ENCODE data around the gene ATF7.
"Not testable (repeated sequence)": the region's sequence is repeated elsewhere in the genome, so short reads cannot be mapped to it uniquely, and the experiment has no call there.

ATF7 gene

DNA sequence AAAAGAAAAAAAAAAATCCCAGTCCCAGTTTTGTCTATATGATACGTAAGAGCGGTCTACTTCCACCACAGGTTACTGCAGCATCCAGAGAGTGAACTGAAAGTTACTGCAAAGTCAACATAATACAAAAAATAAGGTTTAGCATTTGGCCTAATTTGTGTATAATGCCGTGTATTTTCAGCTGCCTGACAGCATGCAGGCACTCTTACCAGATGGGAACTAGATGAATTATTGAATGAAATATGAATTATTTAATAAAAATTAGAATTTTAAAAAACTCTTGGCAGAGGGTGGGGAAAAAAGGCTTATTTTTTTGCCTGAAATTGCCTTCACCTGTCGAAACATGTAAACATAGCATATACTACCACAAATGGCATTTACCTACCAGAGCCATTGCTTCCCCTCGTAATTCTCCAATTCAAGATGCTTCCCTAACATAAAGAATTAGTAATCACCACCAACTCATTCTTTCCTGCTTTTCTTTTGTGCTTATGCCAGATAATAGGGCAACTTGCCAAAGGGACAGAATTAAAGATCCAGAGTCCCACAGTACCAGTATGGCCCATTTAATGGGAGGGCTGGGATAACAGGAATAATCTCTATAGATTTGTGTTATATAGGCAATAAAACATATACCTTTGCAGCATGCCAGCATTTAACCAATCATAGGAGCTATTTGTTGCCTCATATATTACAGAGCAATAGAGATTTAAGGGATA lies 31.1 kb downstream of the ATF7 start:
- DNase-seq (ENCODE audit: low read depth), result no peak

- no peak for DNase-seq (ENCODE audit: low read depth)
Measured at GRCh38 chr12:53593707-53594106, 32.5 kb downstream of the ATF7 start.

DNA sequence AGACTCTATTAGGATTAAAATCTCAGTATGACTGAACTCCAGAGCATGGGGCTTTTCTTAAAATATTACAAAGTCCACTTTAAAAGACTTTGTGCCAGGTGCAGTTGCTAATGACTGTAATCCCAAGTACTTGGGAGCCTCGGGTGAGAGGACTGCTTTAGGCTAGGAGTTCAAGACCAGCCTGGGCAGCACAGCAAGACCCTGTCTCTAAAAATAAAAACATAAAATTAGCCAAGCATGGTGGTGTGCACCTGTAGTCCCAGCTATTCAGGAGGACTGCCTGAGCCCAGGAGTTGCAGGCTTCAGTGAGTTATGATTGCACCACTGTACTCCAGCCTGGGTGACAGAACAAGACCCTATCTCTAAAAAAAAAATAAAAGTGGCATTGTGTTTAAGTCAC lies 33.2 kb downstream of the ATF7 start:
- DNase-seq (ENCODE audit: low read depth), result no peak

GRCh38 chr12:53592426-53592825 lies 33.8 kb downstream of the ATF7 start:
- no peak for DNase-seq (ENCODE audit: low read depth)

DNA sequence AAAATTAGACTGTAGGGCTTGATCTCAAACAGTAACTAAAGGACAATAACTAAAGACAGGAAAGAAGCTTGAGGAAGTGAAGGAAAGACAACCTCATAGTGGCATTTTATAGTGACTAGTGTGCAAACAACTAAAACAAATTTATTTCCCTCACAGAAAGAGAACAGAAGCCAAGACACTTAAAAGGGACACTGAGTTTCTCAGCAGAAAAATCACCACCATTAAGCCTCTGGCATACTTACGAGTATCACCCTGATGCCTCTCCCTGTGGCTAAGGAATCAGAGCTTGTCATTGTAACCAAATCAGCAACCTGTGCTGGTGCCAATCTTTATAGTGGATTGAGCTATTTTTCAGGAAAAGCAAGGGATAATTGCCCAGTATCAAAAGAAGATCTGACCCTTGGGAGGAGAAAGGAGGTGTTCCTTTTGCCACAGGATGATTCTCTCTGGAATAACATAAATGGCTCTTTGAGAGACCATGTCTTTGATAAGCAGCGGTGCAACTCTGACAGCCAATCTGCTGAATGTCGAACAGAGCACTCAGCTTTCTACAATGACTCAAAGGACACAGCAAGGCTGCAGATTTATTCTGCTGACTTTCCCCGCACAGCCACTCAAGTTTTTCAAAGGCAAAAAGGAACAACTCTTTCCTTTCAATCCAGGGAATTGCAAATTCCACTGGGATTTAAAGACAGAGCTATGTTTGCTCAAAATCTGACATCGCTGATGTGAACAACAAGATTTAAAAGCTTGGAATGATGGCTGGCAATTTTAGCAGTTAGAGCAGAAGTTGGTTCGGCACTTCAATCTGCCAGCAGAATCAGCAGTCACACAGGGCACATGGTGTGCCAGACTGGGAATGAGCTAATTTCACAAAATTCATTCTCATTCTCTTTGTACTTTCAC lies 34.6 kb downstream of the ATF7 start:
- no peak for DNase-seq (ENCODE audit: low read depth)

- no peak for DNase-seq (ENCODE audit: low read depth)
Measured at GRCh38 chr12:53590652-53591051, 35.5 kb downstream of the ATF7 start.

- no peak for DNase-seq (ENCODE audit: low read depth)
Measured at GRCh38 chr12:53589915-53590314, 36.3 kb downstream of the ATF7 start.

DNA sequence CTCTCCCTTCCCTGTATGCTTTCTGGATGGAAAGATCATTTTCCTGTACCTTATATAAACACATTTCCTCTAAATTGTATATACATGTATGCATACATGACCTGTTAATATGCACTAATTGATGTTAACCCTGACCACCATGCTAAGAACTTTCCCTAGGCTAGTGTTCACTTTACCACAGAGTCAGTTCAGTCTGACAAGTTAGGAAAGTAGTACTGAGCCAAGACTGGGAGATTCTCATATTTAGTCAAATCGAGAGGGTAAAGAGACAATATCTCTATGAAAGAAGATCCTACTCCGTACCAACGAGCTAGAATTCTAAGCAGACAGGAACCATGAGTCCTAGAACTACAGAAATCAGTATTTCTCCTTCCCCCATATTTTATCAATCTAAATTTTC lies 36.8 kb downstream of the ATF7 start:
- DNase-seq (ENCODE audit: low read depth), result no peak

DNA sequence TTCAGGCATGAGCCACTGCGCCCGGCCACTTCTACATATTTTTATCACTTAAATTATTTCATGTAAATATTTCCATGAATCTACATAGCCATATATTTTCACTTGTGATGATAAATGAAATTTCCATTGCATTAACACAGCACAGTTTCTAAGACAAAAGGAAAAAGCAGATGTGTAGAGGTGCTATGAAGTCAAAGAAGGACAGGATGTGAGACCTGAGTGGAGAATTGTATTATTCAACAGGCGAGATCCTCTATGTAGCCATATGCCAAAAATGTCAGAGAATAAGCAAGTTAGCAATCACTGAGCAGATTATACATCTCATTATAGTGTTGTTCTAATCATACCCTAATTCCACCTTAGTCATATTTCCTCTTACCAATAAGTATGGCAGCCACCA lies 38.1 kb downstream of the ATF7 start:
- DNase-seq (ENCODE audit: low read depth), result no peak

GRCh38 chr12:53586745-53587144 lies 39.4 kb downstream of the ATF7 start:
- no peak for DNase-seq (ENCODE audit: low read depth)

GRCh38 chr12:53585448-53586125 lies 40.6 kb downstream of the ATF7 start:
- no peak for DNase-seq (ENCODE audit: low read depth)

DNA sequence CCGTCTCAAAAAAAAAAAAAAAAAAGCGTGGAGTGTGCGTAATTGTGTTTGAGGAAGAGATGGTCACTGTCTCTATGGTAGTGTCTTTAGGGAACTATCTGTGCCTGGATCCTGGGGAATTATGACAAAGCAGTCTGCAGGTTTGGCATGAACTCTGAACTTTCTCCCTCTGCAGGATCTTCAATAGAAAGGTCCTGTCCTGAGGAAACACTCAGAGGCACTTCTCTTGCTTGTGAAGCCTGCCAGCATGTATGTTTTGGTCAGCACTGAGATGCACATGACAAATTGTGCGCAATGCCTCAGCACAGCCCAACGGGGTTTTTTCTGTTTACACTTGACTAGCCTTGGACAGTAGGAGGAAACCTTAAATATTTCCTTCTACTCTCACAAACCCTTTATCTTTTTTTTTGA lies 46.6 kb downstream of the ATF7 start:
- no peak for DNase-seq (ENCODE audit: low read depth)

DNA sequence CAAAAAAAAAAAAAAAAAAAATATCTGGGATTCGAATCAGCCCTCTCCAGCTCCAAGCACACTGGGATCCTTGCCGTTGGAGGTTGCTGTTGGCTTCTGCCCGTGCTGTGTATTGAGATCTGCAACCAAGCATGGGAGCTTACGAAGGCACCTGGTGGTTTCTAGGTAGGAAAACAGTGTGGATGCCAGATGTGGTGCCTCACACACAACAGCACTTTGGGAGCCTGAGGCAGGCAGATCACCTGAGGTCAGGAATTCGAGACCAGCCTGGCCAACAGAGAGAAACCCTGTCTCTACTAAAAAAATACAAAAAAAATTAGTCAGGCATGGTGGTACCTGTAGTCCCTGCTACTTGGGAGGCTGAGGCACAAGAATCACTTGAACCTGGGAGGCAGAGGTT lies 47.4 kb downstream of the ATF7 start:
- DNase-seq (ENCODE audit: low read depth), result no peak

DNA sequence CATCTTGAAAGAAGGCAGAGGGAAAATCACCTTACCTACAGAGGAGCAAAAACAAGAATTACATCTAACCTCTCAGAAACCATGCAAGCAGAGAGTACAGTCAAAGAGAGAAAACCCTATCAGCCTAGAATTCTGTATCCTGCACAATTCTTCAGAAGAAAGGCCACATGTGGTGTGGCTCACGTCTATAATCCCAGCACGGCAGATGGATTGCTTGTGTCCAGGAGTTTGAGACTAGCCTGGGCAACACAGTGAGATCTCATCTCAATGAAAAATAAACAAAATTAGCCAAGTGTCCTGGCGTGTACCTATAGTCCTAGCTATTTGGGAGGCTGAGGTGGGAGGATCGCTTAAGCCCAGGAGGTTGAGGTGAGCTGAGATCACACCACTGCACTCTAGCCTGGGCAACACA lies 48.2 kb downstream of the ATF7 start:
- no peak for DNase-seq (ENCODE audit: low read depth)

GRCh38 chr12:53575502-53576249 lies 50.5 kb downstream of the ATF7 start:
- DNase-seq (ENCODE audit: low read depth), result no peak

DNA sequence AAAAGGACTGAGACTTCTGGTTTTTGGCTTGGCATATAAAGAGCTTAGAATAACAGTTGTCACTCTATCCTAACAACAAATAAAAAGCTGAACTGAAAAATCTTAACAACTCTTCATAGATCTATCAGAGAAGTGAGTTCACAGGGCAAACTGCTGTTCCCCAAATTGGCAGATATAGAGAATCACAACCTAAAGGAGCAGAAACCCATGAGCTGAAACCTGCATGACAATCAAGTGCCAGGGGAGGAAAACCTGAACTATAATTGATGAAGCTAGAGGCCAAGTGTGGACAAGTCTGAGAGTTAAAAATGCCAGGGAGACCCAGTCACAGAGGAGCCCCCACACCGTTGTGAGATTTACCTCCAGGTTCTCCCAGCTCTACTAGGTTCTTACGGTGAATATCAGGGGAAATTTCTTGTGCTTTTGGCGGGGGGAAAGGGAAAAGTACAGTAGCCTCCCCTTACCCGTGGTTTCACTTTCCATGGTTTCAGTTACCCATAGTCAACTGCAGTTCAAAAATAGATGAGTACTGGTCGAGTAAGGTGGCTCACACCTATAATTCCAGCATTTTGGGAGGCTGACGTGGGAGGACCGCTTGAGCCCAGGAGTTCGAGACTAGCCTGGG lies 53.9 kb downstream of the ATF7 start:
- no peak for DNase-seq (ENCODE audit: low read depth)

GRCh38 chr12:53571295-53571694 lies 54.9 kb downstream of the ATF7 start:
- no peak for DNase-seq (ENCODE audit: low read depth)

GRCh38 chr12:53568809-53569557 lies 57.2 kb downstream of the ATF7 start:
- no peak for DNase-seq (ENCODE audit: low read depth)

DNA sequence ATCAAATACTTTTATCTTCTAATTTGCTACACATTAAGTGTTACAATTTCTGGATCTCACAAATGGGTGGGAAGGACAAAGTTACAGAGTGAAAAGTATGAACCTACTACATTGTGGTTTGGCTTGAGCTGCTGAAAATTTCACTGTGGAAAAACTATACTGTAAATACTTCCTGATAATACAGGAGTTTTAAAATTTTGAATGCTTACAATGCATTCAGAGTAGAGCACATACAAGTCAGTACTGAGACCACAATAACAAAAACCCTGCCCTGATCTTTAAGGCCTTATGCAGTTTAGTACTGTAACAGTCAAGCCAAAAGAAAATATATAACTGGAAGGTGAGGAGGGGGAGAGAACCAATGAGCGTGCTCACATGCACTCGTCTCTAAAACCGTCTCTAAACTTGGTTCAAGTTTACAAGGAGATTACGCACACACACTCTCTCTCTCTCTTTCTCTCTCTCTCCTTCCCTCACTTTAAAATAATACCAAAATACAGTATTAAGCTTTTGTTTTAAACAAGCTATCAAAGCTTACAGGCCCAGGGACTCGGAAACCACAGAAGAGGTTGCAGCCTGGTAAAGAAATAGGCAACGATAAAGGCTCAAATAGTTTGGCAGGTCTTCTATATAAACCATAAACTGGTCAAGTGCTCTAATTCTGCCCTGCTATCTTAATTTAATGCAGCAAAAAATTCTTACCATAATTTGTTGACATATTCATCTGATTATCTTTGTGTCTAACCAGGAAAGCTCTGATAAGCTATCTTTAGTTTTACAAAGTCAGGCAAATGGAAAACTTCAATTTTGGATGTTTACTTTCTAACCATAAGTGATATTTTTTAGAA lies 58.0 kb downstream of the ATF7 start:
- DNase-seq (ENCODE audit: low read depth), result no peak

- DNase-seq (ENCODE audit: low read depth), result not testable (repeated sequence)
Measured at GRCh38 chr12:53565376-53565775, 60.8 kb downstream of the ATF7 start.
